ENCODE measurements around the gene ADI1.
"Not testable (repeated sequence)": the region's sequence is repeated elsewhere in the genome, so short reads cannot be mapped to it uniquely, and the experiment has no call there.

Gene ADI1

GRCh38 chr2:3527886-3528785 is 8.8 kb upstream of the ADI1 start:
- DNase-seq: no peak

- DNase-seq: no peak
Observed at GRCh38 chr2:3526871-3527270, 7.5 kb upstream of the ADI1 start.

GRCh38 chr2:3523551-3524041 is 4.3 kb upstream of the ADI1 start:
- no peak for DNase-seq

- no peak for DNase-seq
Observed at GRCh38 chr2:3522961-3523421, 3.7 kb upstream of the ADI1 start.

GRCh38 chr2:3520591-3520990 is 1.3 kb upstream of the ADI1 start:
- DNase-seq: no peak

- DNase-seq: peak; percentile 100
Observed at GRCh38 chr2:3518496-3519254, 656 bp downstream of the ADI1 start.

- DNase-seq: no peak
Observed at GRCh38 chr2:3517948-3518495, 1.3 kb downstream of the ADI1 start.

- DNase-seq: no peak
Observed at GRCh38 chr2:3516831-3517230, 2.5 kb downstream of the ADI1 start.

GRCh38 chr2:3515438-3515837 is 3.9 kb downstream of the ADI1 start:
- DNase-seq: not testable (repeated sequence)

- DNase-seq: no peak
Observed at GRCh38 chr2:3513026-3513810, 6.1 kb downstream of the ADI1 start.

- DNase-seq: no peak
Observed at GRCh38 chr2:3512086-3512485, 7.2 kb downstream of the ADI1 start.

- DNase-seq: no peak
Observed at GRCh38 chr2:3505771-3506170, 13.6 kb downstream of the ADI1 start.

- no peak for DNase-seq
Observed at GRCh38 chr2:3504741-3505140, 14.6 kb downstream of the ADI1 start.

GRCh38 chr2:3503483-3503882 is 15.8 kb downstream of the ADI1 start:
- DNase-seq: no peak

- no peak for DNase-seq
Observed at GRCh38 chr2:3503046-3503445, 16.3 kb downstream of the ADI1 start.

GRCh38 chr2:3500326-3500899 is 18.9 kb downstream of the ADI1 start:
- DNase-seq: no peak

GRCh38 chr2:3498783-3499394 is 20.4 kb downstream of the ADI1 start:
- DNase-seq: no peak

- DNase-seq: not testable (repeated sequence)
Observed at GRCh38 chr2:3496708-3497080, 22.6 kb downstream of the ADI1 start.

GRCh38 chr2:3494984-3495666 is 24.2 kb downstream of the ADI1 start:
- DNase-seq: no peak

GRCh38 chr2:3493615-3494007 is 25.7 kb downstream of the ADI1 start:
- DNase-seq: no peak

GRCh38 chr2:3492951-3493614 is 26.2 kb downstream of the ADI1 start:
- no peak for DNase-seq

All from activated CD4-positive, alpha-beta T cell treated with anti-CD3 and anti-CD28 coated beads, Interleukin-10, Interleukin-2, amounts not matched to agents 100 ng/mL and 50 ng/mL, durations not matched to agents 16 hours and 8 hours (primary cell).